K562 (cell line): ENCODE measurements around the gene UBE2D2. TPM values are rescaled to one million over a fixed set of nuclear protein-coding genes. Genes with fewer than 3 reads are reported as not detected.
A peak's percentile ranks its signal among the peaks of the same experiment; 100 is the strongest.

Experiments used
- BRCA1 ChIP-seq, 2 experiments: fragments of 450-650 bp in 1 of 2; sonication (generic) in 1 of 2; formaldehyde crosslinking in 1 of 2; IDR thresholded peaks; 2 replicates each; pipeline versions ENCODE4 v1.5.0 to v1.6.1; 2017 to 2020; ENCODE audit warnings: mild to moderate bottlenecking in 1 of 2, missing genetic modification reagents in 1 of 2
- CBFB ChIP-seq: sonication (generic); formaldehyde crosslinking; IDR thresholded peaks from 2 replicates; pipeline ENCODE4 v1.4.0; 2020; ENCODE audit warnings: mild to moderate bottlenecking, missing genetic modification reagents
- IRF1 ChIP-seq: sonication (generic); formaldehyde crosslinking; IDR thresholded peaks from 2 replicates; pipeline ENCODE4 v1.8.0; 2022; ENCODE audit warnings: missing genetic modification reagents, mild to moderate bottlenecking, borderline replicate concordance
- KDM1A ChIP-seq, 2 experiments: fragments of 450-650 bp; IDR thresholded peaks; 2 replicates each; pipeline ENCODE4 v1.6.1; 2016; ENCODE audit warnings: mild to moderate bottlenecking in 2 of 2
- MAZ ChIP-seq, 2 experiments: fragments of 450-650 bp in 1 of 2; sonication (generic) in 1 of 2; formaldehyde crosslinking; IDR thresholded peaks in 1 of 2; conservative IDR thresholded peaks in 1 of 2; 2 replicates each; pipeline versions ENCODE4 v1.4.0 to v1.5.0; 2020; ENCODE audit warnings: mild to moderate bottlenecking in 1 of 2, missing genetic modification reagents in 1 of 2
- PTTG1 ChIP-seq: fragments of 450-650 bp; IDR thresholded peaks from 2 replicates; pipeline ENCODE4 v1.6.1; 2016; ENCODE audit warnings: low read depth, mild to moderate bottlenecking, missing genetic modification characterization, missing compliant biosample characterization
- REST ChIP-seq, 2 experiments: fragments of 450-650 bp; formaldehyde crosslinking in 1 of 2; IDR thresholded peaks; 2 replicates each; pipeline versions ENCODE4 v1.4.0 to v1.6.1; 2014 to 2020; ENCODE audit warnings: mild to moderate bottlenecking in 2 of 2, borderline replicate concordance in 1 of 2, low read depth in 1 of 2
- SIN3A ChIP-seq, 2 experiments: fragments of 150-350 bp in 1 of 2; IDR thresholded peaks; 2 replicates each; pipeline ENCODE4 v1.6.1; 2011 to 2016; ENCODE audit warnings: borderline replicate concordance in 2 of 2, low read depth in 2 of 2, low read length in 2 of 2, mild to moderate bottlenecking in 2 of 2, moderate library complexity in 2 of 2; ENCODE audit not compliant: control insufficient read depth in 1 of 2
- XRCC3 ChIP-seq: fragments of 450-650 bp; IDR thresholded peaks from 2 replicates; pipeline ENCODE4 v1.6.1; 2017; ENCODE audit warnings: mild to moderate bottlenecking, moderate library complexity
- YBX1 ChIP-seq: fragments of 450-650 bp; IDR thresholded peaks from 2 replicates; pipeline ENCODE4 v1.7.1; 2016; ENCODE audit warnings: mild to moderate bottlenecking
- ZBTB34 ChIP-seq: fragments of 250-450 bp; sonication (Bioruptor Pico); IDR thresholded peaks from 2 replicates; pipeline ENCODE4 v1.8.0; 2021; ENCODE audit warnings: mild to moderate bottlenecking, moderate library complexity
- ZKSCAN3 ChIP-seq: fragments of 250-450 bp; sonication (Bioruptor Pico); IDR thresholded peaks from 2 replicates; pipeline ENCODE4 v1.4.0; 2020
- ZNF311 ChIP-seq: fragments of 250-450 bp; sonication (Bioruptor Pico); IDR thresholded peaks from 2 replicates; pipeline ENCODE4 v1.4.0; 2020; ENCODE audit warnings: mild to moderate bottlenecking, moderate library complexity
- ZNF395 ChIP-seq: fragments of 200-800 bp; sonication (Bioruptor generic); IDR thresholded peaks from 2 replicates; pipeline ENCODE4 v1.6.1; 2017; ENCODE audit warnings: missing genetic modification characterization, missing compliant biosample characterization
- ZSCAN29 ChIP-seq: fragments of 450-650 bp; IDR thresholded peaks from 2 replicates; pipeline ENCODE4 v1.6.1; 2017
- polyA plus RNA-seq, 8 experiments: library from polyadenylated mRNA; depleted of rRNA in 4 of 8; stranded (reverse) in 5 of 8; unstranded in 3 of 8; fragments of >200 nt; fragmentation: Nextera tagmentation in 2 of 8; fragmentation: Illumina TruSeq in 1 of 8; extraction: Ambion mirVana in 2 of 8; extraction: Trizol in 1 of 8; gene quantifications; 2 replicates each; pipeline versions ENCODE4 v1.2.1 to v1.2.3, GENCODE V29; 2011 to 2014; ENCODE audit warnings: inconsistent platforms in 1 of 8, missing spikeins in 1 of 8
- total RNA-seq, 7 experiments: library from RNA; depleted of rRNA in 6 of 7; stranded (reverse); fragments of >200 nt in 6 of 7; fragmentation: Illumina TruSeq in 2 of 7; extraction: Trizol in 2 of 7; gene quantifications; 2 replicates each; pipeline versions ENCODE4 v1.2.1 to v1.2.3, GENCODE V29; 2011 to 2021; ENCODE audit warnings: low replicate concordance in 1 of 7

Gene UBE2D2
- total and polyA plus RNA-seq, 9 of the 15 experiments (the other 6 are each of a cell fraction or from before 2014, with no cell fraction given), result 53.6 to 198 (median 122) TPM

- TF ChIP-seq REST (IDR thresholded peaks at IDR 0.05; ENCODE audit: borderline replicate concordance) (no peak), REST (CRISPR knock-in tag; IDR thresholded peaks at IDR 0.05; ENCODE audit: low read depth) (0 out of 2 replicates have a peak, but pooled peaks have one; percentile 32), ZSCAN29 (no peak), CBFB (CRISPR knock-in tag) (no peak), ZNF311 (CRISPR knock-in tag) (no peak), ZKSCAN3 (no peak), XRCC3 (no peak), PTTG1 (no peak), ZBTB34 (CRISPR knock-in tag) (no peak), YBX1 (no peak), SIN3A (IDR thresholded peaks at IDR 0.05; ENCODE audit: borderline replicate concordance in 2 of 2, control insufficient read depth in 1 of 2, low read depth in 2 of 2, low read length in 2 of 2) (no peak), MAZ (CRISPR knock-in tag; conservative IDR thresholded peaks at IDR 0.05 in 1 of 2, IDR thresholded peaks at IDR 0.05 in 1 of 2) (peak; percentile 33 to 42; a peak in 2 of 4 replicates), ZNF395 (CRISPR knock-in tag) (no peak), BRCA1 (IDR thresholded peaks at IDR 0.05) (no peak), BRCA1 (CRISPR knock-in tag; IDR thresholded peaks at IDR 0.05) (no peak), IRF1 (no peak), KDM1A (IDR thresholded peaks at IDR 0.05) (no peak)
Observed at GRCh38 chr5:139668064-139668880, 107.1 kb downstream of the UBE2D2 start (continued).
